ENCODE measurements around the gene CFD. TPM values are rescaled to one million over a fixed set of nuclear protein-coding genes. Genes with fewer than 3 reads are reported as not detected.

CFD gene
- total RNA-seq, 6 experiments from 2014 or later = 3.5 to 9.6 (median 7.8) TPM

GRCh38 chr19:827314-827709, 32.2 kb upstream of the CFD start:
- ATAC-seq (no peak), DNase-seq (no peak)
- peaks cover 0 to 5% of the 10 kb centered on the region in 2 donors for H3K27me3 ChIP-seq
- H3K27ac ChIP-seq = no peak overlapping the region
- no peak overlapping the region for H3K4me3 ChIP-seq
- no peaks in the 10 kb centered on the region for H3K4me1 ChIP-seq
- H3K36me3 ChIP-seq = no peaks in the 10 kb centered on the region
- intact Hi-C loops (cut with DNase I) = no loop called here
- WGBS (ENCODE audit: insufficient coverage, low coverage, low lambda C conversion rate, missing lambda C conversion rate) = 89% methylated on average over 5 of the region's 11 CpGs
- H3K9me3 ChIP-seq = no peaks in the 10 kb centered on the region
- TF ChIP-seq CTCF (IDR thresholded peaks at IDR 0.05) = no peak
- no peak for TF ChIP-seq POLR2A (IDR thresholded peaks at IDR 0.05)

- 52% methylated on average over 2 of the region's 33 CpGs for WGBS (ENCODE audit: insufficient coverage, low coverage, low lambda C conversion rate, missing lambda C conversion rate)
- no peak for DNase-seq
Observed at GRCh38 chr19:827710-828321, 31.6 kb upstream of the CFD start, which contains the start of gene AZU1. Gene AZU1, plus strand, starts transcription at chr19:827837. Its CDS starts 10 bp downstream, at chr19:827847.

GRCh38 chr19:829129-829758, 30.2 kb upstream of the CFD start:
- H3K36me3 ChIP-seq = no peaks in the 10 kb centered on the region
- no peaks in the 10 kb centered on the region for H3K27me3 ChIP-seq
- no peaks in the 10 kb centered on the region for H3K9me3 ChIP-seq
- WGBS (ENCODE audit: insufficient coverage, low coverage, low lambda C conversion rate, missing lambda C conversion rate) = 45% methylated on average over 11 of the region's 18 CpGs
- ATAC-seq = no peak
- no peaks in the 10 kb centered on the region for H3K4me1 ChIP-seq
- no peak overlapping the region for H3K4me3 ChIP-seq
- intact Hi-C loops (cut with DNase I) = no loop called here
- TF ChIP-seq POLR2A (IDR thresholded peaks at IDR 0.05) (no peak), CTCF (IDR thresholded peaks at IDR 0.05) (no peak)
- DNase-seq = no peak
- no peak overlapping the region for H3K27ac ChIP-seq

More at GRCh38 chr19:827710-828321, 31.6 kb upstream of the CFD start, which contains the start of gene AZU1:
- H3K9me3 ChIP-seq = no peaks in the 10 kb centered on the region
- ATAC-seq = peak in 2 of 4 donors; percentile 21 to 51
- intact Hi-C loops (cut with DNase I) = no loop called here
- no peaks in the 10 kb centered on the region for H3K27me3 ChIP-seq
- no peaks in the 10 kb centered on the region for H3K36me3 ChIP-seq
- no peak within 1 kb of the TSS for H3K4me3 ChIP-seq
- H3K27ac ChIP-seq = no peak within 1 kb of the TSS
- no peaks in the 10 kb centered on the region for H3K4me1 ChIP-seq
- TF ChIP-seq POLR2A (IDR thresholded peaks at IDR 0.05) (no peak), CTCF (IDR thresholded peaks at IDR 0.05) (no peak)

- no peaks in the 10 kb centered on the region for H3K36me3 ChIP-seq
- DNase-seq = no peak
- intact Hi-C loops (cut with DNase I) = no loop called here
- H3K4me3 ChIP-seq = no peak overlapping the region
- TF ChIP-seq POLR2A (IDR thresholded peaks at IDR 0.05) = no peak
- TF ChIP-seq CTCF (IDR thresholded peaks at IDR 0.05) = no peak
- no peaks in the 10 kb centered on the region for H3K4me1 ChIP-seq
- no peak overlapping the region for H3K27ac ChIP-seq
- 38% methylated on average over 10 of the region's 38 CpGs for WGBS (ENCODE audit: insufficient coverage, low coverage, low lambda C conversion rate, missing lambda C conversion rate)
- no peaks in the 10 kb centered on the region for H3K9me3 ChIP-seq
- ATAC-seq = peak; percentile 13 to 79 (median 35)
- H3K27me3 ChIP-seq = no peaks in the 10 kb centered on the region
Observed at GRCh38 chr19:831407-832369, 27.8 kb upstream of the CFD start.
